Neuronal stem cell (in vitro differentiated cells): ENCODE results near the gene CPSF6.

Source experiments
- DNase-seq: peaks from one replicate; pipeline ENCODE4 v3.0.0-alpha.2; 2013; ENCODE audit warnings: low spot score
- H2AFZ ChIP-seq: one replicate; pipeline ENCODE4 v1.6.1; 2013; ENCODE audit warnings: mild to moderate bottlenecking, low read length, inconsistent platforms
- H2AK5ac ChIP-seq: 2 replicates; pipeline ENCODE4 v1.6.1; 2013; ENCODE audit warnings: low read depth, mild to moderate bottlenecking, inconsistent platforms, low read length, moderate library complexity, mixed read lengths
- H2BK120ac ChIP-seq: 2 replicates; pipeline ENCODE4 v1.6.1; 2013; ENCODE audit warnings: low read depth, mild to moderate bottlenecking, inconsistent platforms, low read length, moderate library complexity, mixed read lengths
- H2BK12ac ChIP-seq: one replicate; pipeline ENCODE4 v1.6.1; 2013; ENCODE audit warnings: low read length, inconsistent platforms
- H2BK15ac ChIP-seq: 2 replicates; pipeline ENCODE4 v1.6.1; 2013; ENCODE audit warnings: mild to moderate bottlenecking, low read length, inconsistent platforms, mixed read lengths
- H2BK5ac ChIP-seq: one replicate; pipeline ENCODE4 v1.6.1; 2013; ENCODE audit warnings: inconsistent platforms, mild to moderate bottlenecking, low read length, moderate library complexity
- H3K14ac ChIP-seq: one replicate; pipeline ENCODE4 v1.6.1; 2013; ENCODE audit warnings: low read length, inconsistent platforms
- H3K18ac ChIP-seq: 2 replicates; pipeline ENCODE4 v1.6.1; 2013; ENCODE audit warnings: low read length, inconsistent platforms
- H3K23ac ChIP-seq: 2 replicates; pipeline ENCODE4 v1.6.1; 2013; ENCODE audit warnings: low read depth, mild to moderate bottlenecking, mixed read lengths, low read length, inconsistent platforms; ENCODE audit not compliant: poor library complexity
- H3K27ac ChIP-seq: replicated peaks from 3 replicates; pipeline ENCODE4 v1.5.1; 2013; ENCODE audit warnings: low read length, inconsistent platforms
- H3K27me3 ChIP-seq, 3 experiments: 2 replicates each; pipeline ENCODE4 v1.6.1; 2013; ENCODE audit warnings: low read length in 3 of 3, mild to moderate bottlenecking in 2 of 3, inconsistent platforms in 1 of 3, low read depth in 1 of 3, mixed read lengths in 1 of 3, moderate library complexity in 1 of 3; ENCODE audit not compliant: control insufficient read depth in 3 of 3, insufficient read depth in 3 of 3
- H3K36me3 ChIP-seq, 2 donors: replicated peaks in 1 of 2; 2 replicates each; pipeline ENCODE4 v1.6.1; 2013; ENCODE audit warnings: low read length in 2 of 2; ENCODE audit not compliant: control insufficient read depth in 2 of 2, insufficient read depth in 2 of 2
- H3K4ac ChIP-seq: 2 replicates; pipeline ENCODE4 v1.6.1; 2013; ENCODE audit warnings: inconsistent platforms, mild to moderate bottlenecking, low read length, moderate library complexity
- H3K4me1 ChIP-seq, 2 donors: 1 replicate in 1 of 2; 2 replicates in 1 of 2; pipeline ENCODE4 v1.6.1; 2013; ENCODE audit warnings: low read length in 2 of 2, low read depth in 1 of 2; ENCODE audit not compliant: control insufficient read depth in 2 of 2, insufficient read depth in 1 of 2
- H3K4me2 ChIP-seq: one replicate; pipeline ENCODE4 v1.6.1; 2013; ENCODE audit warnings: mild to moderate bottlenecking, low read length, inconsistent platforms; ENCODE audit not compliant: insufficient read depth, poor library complexity, severe bottlenecking
- H3K4me3 ChIP-seq, 2 donors: 2 replicates each; pipeline ENCODE4 v1.5.1; 2013; ENCODE audit warnings: low read length in 2 of 2, mild to moderate bottlenecking in 2 of 2, inconsistent platforms in 1 of 2, moderate library complexity in 1 of 2
- H3K79me1 ChIP-seq: one replicate; pipeline ENCODE4 v1.6.1; 2013; ENCODE audit warnings: low read depth, mild to moderate bottlenecking, inconsistent platforms, low read length, moderate library complexity
- H3K9ac ChIP-seq: one replicate; pipeline ENCODE4 v1.6.1; 2013; ENCODE audit warnings: mild to moderate bottlenecking, low read depth, low read length, inconsistent platforms; ENCODE audit not compliant: poor library complexity
- H3K9me3 ChIP-seq, 2 donors: replicated peaks in 1 of 2; 2 replicates each; pipeline versions ENCODE3 to v1.6.1; 2013; ENCODE audit warnings: low read length in 2 of 2, mild to moderate bottlenecking in 2 of 2, inconsistent platforms in 1 of 2, low read depth in 1 of 2, mixed read lengths in 1 of 2, moderate library complexity in 1 of 2; ENCODE audit not compliant: control insufficient read depth in 2 of 2, insufficient read depth in 1 of 2
- H4K8ac ChIP-seq: one replicate; pipeline ENCODE4 v1.6.1; 2013; ENCODE audit warnings: low read depth, mild to moderate bottlenecking, inconsistent platforms, low read length, moderate library complexity
- H4K91ac ChIP-seq: one replicate; pipeline ENCODE4 v1.6.1; 2013; ENCODE audit warnings: low read length, low read depth, mild to moderate bottlenecking, inconsistent platforms; ENCODE audit not compliant: poor library complexity
- WGBS, 2 donors: extraction: QIAGEN DNeasy Blood & Tissue Kit; methylation state at CpG; one replicate each; pipeline ENCODE4 v1.1.7; 2013; ENCODE audit warnings: missing lambda C conversion rate in 2 of 2, mixed read lengths in 1 of 2; ENCODE audit not compliant: insufficient read length in 2 of 2, insufficient replicate concordance in 1 of 2; ENCODE audit errors: extremely low coverage in 2 of 2; 5-methylcytosine and 5-hydroxymethylcytosine counted together

The CPSF6 gene

DNA sequence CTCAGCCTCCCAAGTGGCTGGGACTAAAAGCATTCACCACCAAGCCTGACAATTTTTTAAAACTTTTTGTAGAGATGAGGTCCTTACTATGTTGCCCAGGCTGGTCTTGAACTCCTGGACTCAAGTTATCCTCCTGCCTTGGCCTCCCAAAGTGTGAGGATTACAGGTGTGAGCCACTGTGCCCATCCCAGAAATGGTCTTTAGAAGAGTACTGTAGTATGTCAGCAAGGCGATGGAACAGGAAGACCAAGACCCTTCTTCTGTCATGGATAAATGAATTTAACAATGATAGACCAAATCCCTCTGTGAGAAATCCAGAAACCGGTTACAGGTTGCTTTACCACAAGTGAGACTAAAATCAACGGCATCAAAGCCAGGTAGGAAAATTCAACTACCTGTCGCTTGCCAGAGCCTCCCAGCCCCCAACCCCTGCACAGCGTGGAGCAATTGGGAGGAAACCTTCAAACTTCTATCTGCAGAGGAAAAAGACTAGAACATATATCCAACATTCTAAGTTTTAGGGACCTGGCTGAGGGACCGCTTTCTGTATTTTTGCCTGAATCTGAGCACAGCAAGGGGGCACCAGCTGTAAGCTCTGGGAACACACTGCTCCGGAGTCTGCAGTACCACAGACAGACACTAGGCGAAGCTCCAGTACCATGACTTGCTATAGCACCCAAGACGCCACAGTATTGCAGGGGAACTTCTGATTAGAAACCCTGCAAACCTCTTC is 51.3 kb downstream of the CPSF6 start:
- no peak overlapping the region for H2BK12ac ChIP-seq
- H3K27ac ChIP-seq: no peak overlapping the region
- H3K79me1 ChIP-seq: no peaks in the 10 kb centered on the region
- H3K4me2 ChIP-seq: no peak overlapping the region
- no peak overlapping the region for H2BK15ac ChIP-seq
- no peak overlapping the region for H3K9ac ChIP-seq
- no peak overlapping the region for H3K23ac ChIP-seq
- no peak overlapping the region for H3K4me3 ChIP-seq
- H3K4me1 ChIP-seq: no peaks in the 10 kb centered on the region
- DNase-seq: peak; percentile 72
- no CpG with 5 or more reads among the region's 9 CpGs for WGBS, 2 donors
- no peaks in the 10 kb centered on the region for H3K9me3 ChIP-seq
- H3K4ac ChIP-seq: no peak overlapping the region
- H3K27me3 ChIP-seq: no peaks in the 10 kb centered on the region
- H2AFZ ChIP-seq: no peak overlapping the region
- no peak overlapping the region for H3K18ac ChIP-seq
- no peak overlapping the region for H3K14ac ChIP-seq
- H4K8ac ChIP-seq: no peak overlapping the region
- no peak overlapping the region for H4K91ac ChIP-seq
- no peak overlapping the region for H2BK120ac ChIP-seq
- H2BK5ac ChIP-seq: no peak overlapping the region
- H3K36me3 ChIP-seq: no peaks in the 10 kb centered on the region
- H2AK5ac ChIP-seq: no peak overlapping the region

DNA sequence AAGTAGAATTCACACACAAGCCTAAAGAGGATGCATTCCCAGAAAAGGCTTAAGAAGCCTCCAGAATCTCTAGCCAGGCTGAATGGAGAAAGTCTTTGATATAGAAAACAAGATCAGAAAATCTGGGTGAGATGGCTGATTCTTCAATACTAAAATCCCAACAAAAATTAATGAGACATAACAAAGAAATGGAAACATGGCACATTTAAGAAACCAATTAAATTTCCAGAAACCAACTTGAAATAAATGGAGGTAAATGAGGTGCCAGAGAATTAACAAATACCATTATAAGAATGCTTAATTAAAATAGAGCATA is 51.9 kb downstream of the CPSF6 start:
- Histone ChIP-seq H2AK5ac (no peak overlapping the region), H3K4me3 (no peak overlapping the region), H3K36me3 (no peaks in the 10 kb centered on the region), H3K14ac (no peak overlapping the region), H2BK120ac (no peak overlapping the region), H2BK12ac (no peak overlapping the region), H3K27me3 (no peaks in the 10 kb centered on the region), H2AFZ (no peak overlapping the region), H4K8ac (no peak overlapping the region), H3K79me1 (no peaks in the 10 kb centered on the region), H3K4ac (no peak overlapping the region), H3K23ac (no peak overlapping the region), H3K9me3 (no peaks in the 10 kb centered on the region), H2BK15ac (no peak overlapping the region), H3K4me1 (no peaks in the 10 kb centered on the region), H3K18ac (no peak overlapping the region), H2BK5ac (no peak overlapping the region), H4K91ac (no peak overlapping the region), H3K27ac (no peak overlapping the region), H3K9ac (no peak overlapping the region), H3K4me2 (no peak overlapping the region)
- DNase-seq: no peak

DNA sequence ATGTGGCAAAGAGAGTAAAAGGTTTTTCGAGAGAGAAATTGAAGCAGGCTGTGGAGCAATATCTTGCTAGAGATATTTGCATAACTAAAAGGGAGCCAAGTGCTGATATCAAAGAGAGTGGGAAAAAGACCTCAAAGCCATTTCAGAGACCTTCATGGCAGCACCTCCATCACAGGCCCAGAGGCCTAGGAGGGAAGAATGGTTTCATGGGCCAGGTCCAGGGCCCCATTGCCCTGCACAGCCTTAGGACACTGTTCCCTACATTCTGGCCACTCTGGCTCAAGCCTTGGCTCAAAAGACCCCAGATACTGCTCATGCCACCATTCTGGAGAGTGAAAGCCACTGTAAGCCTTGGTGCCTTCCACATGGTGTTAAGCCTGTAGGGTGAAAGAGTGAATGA is 58.8 kb downstream of the CPSF6 start:
- Histone ChIP-seq H2BK5ac (no peak overlapping the region), H3K4me3 (no peak overlapping the region), H2AK5ac (no peak overlapping the region), H3K4me2 (no peak overlapping the region), H3K23ac (no peak overlapping the region), H3K9me3 (peaks cover 2 to 7% of the 10 kb centered on the region in 2 donors), H3K27me3 (no peaks in the 10 kb centered on the region), H3K18ac (no peak overlapping the region), H3K9ac (no peak overlapping the region), H4K91ac (no peak overlapping the region), H3K4ac (no peak overlapping the region), H3K27ac (no peak overlapping the region), H3K4me1 (no peaks in the 10 kb centered on the region), H3K14ac (no peak overlapping the region), H2BK120ac (no peak overlapping the region), H2BK15ac (no peak overlapping the region), H2AFZ (no peak overlapping the region), H2BK12ac (no peak overlapping the region), H3K79me1 (no peaks in the 10 kb centered on the region), H3K36me3 (no peaks in the 10 kb centered on the region), H4K8ac (no peak overlapping the region)
- no CpG with 5 or more reads among the region's 1 CpG for WGBS, 2 donors
- no peak for DNase-seq

DNA sequence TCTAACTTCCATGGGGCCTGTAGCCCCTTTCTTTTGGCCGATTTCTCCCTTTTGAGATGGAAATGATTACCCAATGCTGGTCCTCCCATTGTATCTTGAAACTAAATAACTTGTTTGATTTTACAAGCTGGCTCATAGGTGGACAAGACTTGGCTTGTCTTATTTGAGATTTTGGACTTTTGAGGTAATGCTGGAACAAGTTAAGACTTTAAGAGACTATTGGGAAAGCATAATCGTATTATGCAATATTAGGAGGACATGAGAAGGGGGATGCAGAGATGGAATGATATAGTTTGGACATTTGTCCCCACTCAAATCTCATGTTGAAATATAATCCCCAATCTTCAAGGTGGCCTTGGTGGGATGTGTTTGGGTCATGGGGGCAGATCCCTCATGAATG is 59.6 kb downstream of the CPSF6 start:
- no peak overlapping the region for H3K4me2 ChIP-seq
- no CpG with 5 or more reads among the region's 2 CpGs for WGBS, 2 donors
- no peak for DNase-seq
- no peaks in the 10 kb centered on the region for H3K27me3 ChIP-seq
- no peaks in the 10 kb centered on the region for H3K79me1 ChIP-seq
- no peak overlapping the region for H2AFZ ChIP-seq
- H3K27ac ChIP-seq: no peak overlapping the region
- no peak overlapping the region for H3K14ac ChIP-seq
- no peak overlapping the region for H2AK5ac ChIP-seq
- no peak overlapping the region for H3K18ac ChIP-seq
- no peak overlapping the region for H2BK15ac ChIP-seq
- H3K4me3 ChIP-seq: no peak overlapping the region
- no peaks in the 10 kb centered on the region for H3K36me3 ChIP-seq
- peaks cover 2 to 7% of the 10 kb centered on the region in 2 donors for H3K9me3 ChIP-seq
- H4K8ac ChIP-seq: no peak overlapping the region
- no peak overlapping the region for H3K9ac ChIP-seq
- H2BK120ac ChIP-seq: no peak overlapping the region
- H4K91ac ChIP-seq: no peak overlapping the region
- no peak overlapping the region for H2BK5ac ChIP-seq
- no peak overlapping the region for H3K23ac ChIP-seq
- no peak overlapping the region for H2BK12ac ChIP-seq
- no peak overlapping the region for H3K4ac ChIP-seq
- H3K4me1 ChIP-seq: no peaks in the 10 kb centered on the region
